Measurements from ENCODE around the gene HBP1.
"Not testable (repeated sequence)": the region's sequence is repeated elsewhere in the genome, so short reads cannot be mapped to it uniquely, and the experiment has no call there.

The HBP1 gene, protein sequence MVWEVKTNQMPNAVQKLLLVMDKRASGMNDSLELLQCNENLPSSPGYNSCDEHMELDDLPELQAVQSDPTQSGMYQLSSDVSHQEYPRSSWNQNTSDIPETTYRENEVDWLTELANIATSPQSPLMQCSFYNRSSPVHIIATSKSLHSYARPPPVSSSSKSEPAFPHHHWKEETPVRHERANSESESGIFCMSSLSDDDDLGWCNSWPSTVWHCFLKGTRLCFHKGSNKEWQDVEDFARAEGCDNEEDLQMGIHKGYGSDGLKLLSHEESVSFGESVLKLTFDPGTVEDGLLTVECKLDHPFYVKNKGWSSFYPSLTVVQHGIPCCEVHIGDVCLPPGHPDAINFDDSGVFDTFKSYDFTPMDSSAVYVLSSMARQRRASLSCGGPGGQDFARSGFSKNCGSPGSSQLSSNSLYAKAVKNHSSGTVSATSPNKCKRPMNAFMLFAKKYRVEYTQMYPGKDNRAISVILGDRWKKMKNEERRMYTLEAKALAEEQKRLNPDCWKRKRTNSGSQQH

DNA sequence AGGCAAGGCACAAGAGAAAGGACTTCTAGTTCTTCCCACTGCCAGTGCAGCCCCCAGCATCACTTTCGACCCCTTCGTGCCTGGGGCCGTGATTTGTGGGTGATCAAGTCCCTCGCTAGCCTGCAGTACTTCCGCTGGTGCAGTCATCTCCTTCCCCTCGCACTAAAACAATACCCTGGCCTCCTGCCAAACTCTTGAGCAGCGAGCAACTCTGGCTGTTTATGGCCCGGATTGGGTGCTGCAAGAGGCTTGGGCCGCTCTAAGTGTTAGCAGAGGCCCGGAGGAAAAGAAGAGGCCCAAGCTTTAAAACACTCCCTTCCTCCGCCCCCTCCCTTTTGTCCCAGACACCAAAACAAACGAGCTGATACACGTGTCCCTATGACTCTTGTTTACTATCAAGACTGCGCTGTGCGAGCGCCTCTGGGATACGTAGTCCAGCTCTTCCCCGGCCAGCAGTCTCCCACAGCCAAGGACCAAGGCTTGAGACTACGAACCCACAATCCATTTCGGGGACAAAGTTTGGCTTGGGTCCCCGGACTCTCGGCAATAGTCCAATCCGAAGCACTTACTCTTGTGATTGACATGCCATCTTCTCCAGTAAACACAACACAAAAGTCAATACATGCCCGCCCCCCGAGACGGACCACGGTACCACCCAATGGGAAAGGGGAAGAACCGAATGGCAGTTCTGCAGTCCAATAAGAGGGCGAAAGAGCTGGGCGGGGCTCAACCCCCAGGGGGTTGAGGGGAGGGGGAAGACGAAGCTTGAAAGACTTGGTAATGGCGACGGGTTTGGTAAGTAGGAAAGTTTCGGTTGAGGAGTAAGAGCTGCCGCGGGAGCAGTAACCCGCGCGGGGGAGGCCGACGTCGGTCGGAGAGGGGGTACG, at the start of gene HBP1:
Gene HBP1, plus strand, starts transcription at position 771 of the 887 bp plus-strand sequence. CDS start 10,891 bp downstream, outside the sequence.
- DNase-seq, result peak; percentile 97

DNA sequence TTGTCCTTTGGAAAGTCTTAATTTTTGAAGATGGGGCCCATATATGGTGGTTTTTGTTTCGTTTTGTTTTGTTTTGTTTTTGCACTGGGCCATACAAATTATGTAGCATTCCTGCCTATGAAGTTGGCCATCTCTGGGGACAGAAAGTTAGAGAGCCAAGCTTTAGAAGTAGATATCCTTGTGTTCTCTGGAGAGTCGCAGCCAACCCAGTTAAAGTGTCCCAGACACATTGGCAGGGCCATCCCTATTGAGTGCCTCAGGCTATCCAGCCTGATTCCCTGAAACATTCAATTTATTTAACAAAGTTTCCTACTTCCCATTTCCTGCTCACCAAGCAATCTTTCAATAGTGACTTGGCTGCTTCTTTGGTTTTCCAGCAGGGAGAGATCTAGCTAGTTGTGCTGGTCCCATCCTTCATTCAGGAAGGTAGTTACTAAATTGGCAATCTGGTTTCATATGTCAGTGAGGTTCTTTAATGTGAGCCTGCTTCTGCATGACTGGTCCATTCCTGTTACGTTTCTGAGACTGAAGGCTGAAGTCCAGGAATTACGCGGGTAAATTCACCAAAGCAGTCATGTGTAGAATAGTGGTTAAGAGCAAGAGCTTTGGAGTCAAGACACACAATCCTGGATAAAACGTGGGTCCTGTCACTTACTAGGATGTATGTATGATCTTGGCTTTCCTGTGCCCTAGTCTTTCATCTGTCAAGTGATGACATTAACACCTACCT, 49.3 kb upstream of the HBP1 start:
- no peak for DNase-seq

DNA sequence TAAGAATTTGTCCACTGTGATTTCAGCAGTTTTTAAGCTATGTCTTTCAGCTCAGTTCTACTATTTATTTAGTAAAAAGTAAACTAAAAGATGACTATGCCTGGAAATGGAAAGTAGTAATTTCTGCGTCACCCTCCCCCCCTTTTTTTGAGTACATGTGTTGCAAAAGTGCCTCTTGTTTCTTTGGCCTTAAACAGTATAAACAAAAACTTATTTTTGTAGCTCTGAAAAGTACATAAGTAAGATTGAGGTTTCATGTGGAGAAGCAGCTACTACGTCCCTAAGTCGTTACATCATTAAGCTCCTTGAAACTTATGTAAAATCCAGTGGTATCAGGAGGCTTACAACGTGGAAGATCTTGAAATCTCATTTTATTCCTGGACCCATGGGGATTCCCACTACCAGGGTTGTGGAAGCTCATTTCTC, 46.3 kb upstream of the HBP1 start:
- DNase-seq, result no peak

DNA sequence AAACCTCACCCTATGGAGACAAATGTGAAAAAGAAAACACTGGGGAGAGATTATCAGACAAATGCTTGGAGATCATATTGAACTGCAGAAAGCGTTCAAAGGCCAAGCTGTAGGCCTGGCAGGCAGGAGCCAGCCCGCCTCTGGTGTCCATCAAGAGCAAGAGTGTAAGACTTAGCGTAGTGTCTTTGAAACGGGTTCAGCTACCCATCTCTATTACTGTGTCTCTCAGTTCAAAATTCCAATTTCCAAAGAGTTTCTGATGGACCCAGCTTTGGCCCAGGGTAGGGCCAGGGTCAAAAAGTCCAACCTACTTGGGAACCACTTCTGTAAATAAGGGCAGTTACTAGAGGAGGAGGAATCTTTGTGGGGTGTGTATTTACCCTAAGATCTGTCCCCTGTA, 45.4 kb upstream of the HBP1 start:
- no peak for DNase-seq

DNA sequence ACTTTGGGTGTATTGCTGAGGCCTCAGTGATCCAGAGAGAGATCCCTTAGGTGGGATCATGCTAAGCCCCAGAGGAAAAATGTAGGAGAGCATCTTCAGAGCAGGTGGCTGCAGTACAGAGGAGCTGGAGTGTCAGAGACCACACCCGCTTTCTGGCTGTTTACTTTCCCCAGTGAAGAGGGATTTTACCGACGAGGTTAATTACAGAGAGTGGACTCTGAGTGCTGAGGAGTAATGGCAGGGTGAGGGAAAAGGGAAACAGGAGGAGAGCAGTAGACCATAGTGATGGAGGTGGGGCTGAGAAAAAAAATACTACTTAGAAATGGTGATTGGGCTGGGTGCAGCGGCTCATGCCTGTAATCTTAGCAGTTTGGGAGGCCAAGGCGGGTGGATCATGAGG, 43.3 kb upstream of the HBP1 start:
- no peak for DNase-seq

DNA sequence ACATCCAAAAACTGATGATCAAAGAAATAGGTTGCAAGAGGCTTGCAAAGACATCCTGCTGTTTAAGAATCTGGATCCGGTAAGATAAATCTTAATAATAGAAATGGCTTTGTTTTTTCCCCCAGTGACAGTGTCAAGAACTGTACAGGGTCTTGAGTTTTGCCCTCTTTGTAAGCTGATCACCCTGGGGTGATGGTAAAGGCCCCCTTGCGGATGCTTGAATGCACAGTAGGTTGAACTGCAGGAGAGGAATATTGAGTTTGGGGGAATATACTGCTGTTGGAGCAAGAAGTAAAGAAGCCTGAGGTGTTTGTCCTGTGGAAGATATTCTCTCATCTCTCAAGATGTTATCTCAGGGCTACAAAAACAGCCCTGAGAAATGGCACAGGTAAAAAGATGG, 40.6 kb upstream of the HBP1 start:
- DNase-seq, result no peak

DNA sequence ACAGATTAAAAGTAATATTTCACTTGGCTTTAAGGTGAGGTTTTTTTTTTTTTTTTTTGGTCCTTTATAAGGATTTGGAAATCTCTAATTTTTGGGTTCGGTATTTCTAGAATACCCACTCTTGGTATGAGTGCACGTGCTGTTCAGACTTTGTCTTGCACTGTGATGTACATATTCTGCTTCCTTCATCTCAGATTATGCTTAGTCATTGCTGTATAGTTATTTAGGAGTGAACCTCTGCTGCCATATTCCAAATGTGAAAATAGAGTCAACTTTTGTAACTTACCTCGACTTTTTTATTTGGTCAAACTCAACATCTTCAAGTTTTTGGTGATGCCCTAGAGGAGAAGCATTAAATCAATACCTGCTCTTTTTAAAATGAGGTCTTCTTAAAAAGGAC, 40.1 kb upstream of the HBP1 start:
- no peak for DNase-seq

DNA sequence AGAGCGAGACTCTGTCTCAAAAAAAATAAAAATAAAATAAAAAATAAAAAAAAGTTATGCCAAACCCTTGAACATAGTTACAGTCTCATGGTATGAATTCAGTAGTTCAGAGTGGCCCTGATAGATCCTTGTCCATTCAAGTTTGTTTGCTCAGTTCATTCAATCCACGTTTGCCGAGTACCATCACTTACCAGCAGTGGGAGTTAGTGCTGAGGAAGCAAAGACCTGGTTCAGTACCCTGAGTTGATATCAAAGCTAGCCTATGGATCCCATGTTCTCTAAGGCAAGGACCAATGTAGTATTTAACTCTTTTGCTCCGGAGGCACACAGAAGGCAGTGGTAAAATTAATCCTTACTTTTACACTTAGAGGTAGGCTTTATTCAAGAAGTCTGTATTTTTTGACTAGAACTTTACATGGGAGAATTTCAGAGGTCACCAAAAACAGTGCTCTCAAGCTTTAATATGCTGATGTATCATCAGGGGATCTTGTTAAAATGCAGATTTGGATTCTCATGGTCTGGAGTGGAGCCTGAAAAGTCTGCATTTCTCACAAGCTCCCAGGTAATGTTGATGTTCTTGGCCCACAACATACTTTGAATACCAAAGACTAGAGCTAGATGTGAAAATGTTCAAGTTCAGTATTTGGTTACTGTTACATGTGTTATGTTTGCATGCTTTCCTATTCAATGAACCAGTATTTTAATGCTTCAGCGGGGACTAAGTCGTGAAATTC, 38.1 kb upstream of the HBP1 start:
- DNase-seq, result no peak

DNA sequence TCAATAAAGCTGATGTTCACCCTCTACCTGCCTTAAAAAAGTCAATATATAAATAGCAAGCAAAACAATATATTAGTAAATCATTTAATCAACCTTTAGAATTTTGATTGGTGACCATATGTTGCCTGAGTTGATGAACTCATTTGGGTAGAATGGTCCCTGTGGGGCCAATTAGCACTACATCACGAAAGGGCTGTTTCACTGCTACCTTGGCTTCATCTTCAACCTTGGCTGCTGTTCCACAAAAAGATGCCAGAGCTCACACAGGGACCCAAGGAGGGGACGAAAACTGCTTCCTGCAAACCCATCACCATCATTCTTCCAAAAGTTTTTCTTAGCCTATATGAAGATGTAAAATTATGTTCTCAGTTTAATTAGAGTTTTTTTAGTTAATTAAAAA, 35.4 kb upstream of the HBP1 start:
- DNase-seq, result no peak

DNA sequence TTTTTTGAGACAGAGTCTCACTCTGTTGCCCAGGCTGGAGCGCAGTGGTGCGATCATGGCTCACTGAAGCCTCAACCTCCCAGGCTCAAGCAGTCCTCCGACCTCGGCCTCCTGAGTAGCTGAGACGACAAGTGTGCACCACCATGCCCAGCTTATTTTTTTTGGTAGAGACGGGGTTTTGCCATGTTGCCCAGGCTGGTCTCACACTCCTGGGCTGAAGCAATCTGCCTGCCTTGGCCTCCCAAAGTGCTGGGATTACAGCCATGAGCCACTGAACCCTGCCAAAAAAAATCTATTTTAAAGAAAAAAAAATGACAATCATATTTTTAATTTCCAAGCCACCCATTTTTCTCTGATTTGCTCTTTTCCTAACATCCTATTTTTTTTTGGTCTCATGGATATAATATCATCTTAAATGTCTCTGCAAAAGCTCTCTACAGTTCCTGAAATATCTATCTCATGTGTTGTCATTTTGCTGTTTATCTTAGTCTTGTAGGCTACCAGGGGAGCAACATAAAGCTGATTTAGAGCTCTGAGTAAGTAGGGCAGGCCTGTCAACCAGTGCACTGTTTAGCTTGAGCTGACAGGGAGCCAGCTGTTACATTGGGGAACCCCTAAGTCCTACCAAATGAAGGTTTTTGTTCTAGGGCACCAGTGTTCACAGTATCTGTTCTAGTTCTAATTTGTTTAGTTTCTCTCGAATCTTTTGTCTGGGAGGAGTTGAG, 29.9 kb upstream of the HBP1 start:
- no peak for DNase-seq

DNA sequence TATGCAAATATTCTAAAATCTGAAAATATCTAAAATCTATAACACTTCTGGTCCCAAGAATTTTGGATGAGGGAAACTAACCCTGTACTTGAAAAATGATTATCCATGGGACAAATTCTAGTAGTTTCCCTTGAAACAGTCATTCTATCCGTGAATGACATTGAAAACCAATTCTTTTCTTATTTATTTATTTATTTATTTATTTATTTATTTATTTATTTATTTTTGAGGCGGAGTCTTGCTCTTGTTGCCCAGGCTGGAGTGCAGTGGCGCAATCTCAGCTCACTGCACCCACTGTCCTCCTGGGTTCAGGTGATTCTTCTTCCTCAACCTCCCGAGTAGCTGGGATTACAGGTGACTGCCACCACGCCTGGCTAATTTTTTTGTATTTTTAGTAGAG, 24.9 kb upstream of the HBP1 start:
- DNase-seq, result not testable (repeated sequence)

DNA sequence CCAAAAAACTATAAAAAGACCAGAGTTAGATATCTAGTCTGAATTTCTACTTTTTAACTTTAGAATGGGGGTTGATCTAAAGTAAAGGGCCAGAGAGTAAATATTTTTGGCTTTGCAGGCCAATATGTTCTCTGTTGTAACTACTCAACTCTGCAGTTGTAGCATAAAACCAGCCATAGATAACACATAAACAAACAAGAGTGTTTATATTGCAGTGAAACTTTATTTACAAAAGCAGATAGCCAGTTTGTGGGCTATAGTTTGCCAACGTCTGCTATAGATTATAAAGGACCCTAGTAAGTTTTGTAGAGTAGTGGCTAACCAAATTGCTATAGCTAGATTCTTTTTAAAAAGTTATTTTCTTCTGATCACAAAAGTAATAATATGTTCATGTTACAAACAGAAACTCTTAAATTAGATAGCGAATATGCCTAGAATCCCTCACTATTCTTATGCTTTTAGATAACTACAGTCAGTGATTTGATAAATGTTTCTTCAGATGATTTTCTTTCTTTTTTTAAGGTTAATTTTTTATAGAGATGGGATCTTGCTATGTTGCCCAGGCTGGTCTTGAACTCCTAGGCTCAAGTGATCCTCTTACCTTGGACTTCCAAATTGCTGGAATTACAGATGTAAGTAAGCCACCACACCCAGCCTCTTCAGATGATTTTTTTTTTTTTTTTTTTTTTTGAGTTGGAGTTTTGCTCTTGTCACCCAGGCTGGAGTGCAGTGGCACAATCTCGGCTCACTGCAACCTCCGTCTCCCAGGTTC, 23.6 kb upstream of the HBP1 start:
- DNase-seq, result no peak

DNA sequence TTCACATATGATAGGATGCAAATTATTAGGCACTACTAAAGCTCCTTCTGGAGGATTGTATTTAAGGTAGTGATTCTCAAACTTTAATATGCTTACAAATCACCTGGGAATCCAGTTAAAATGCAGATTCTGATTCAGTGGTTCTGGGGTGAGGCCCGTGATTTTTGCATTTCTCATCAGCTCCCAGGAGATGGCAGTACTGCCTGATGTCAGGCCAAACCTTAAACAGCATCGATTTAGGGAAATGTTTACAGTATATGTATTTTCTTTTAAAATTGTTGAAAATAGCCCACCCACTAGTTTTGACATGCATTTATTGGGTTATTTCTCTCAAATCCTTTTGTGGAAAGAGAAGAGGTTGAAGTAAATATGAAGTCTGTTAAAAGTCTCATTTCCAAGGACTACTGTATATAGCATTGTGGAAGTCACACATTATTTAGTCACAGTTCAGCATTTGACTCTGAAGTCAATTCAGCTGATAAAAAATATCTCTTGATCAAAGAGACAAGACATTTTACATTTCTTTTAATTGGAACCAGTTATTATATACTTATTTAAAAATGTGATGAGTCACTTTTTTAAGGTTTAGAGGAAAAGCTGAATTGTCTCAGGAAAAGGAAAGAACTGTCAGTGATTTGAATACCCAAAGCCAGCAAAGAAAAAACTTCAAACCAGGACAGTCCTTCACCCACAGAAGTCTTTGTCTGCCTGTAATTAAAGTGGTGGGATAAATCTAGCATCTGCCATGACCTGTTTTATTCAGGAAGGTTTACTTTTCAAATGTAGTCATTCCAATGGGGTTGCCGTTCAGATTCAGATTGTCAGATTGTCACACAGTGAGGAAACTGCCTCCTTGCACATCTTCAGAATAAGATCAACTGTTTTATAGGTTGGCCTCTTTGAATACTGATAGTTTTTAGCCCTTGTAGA, 21.1 kb upstream of the HBP1 start:
- peak; percentile 28 for DNase-seq

DNA sequence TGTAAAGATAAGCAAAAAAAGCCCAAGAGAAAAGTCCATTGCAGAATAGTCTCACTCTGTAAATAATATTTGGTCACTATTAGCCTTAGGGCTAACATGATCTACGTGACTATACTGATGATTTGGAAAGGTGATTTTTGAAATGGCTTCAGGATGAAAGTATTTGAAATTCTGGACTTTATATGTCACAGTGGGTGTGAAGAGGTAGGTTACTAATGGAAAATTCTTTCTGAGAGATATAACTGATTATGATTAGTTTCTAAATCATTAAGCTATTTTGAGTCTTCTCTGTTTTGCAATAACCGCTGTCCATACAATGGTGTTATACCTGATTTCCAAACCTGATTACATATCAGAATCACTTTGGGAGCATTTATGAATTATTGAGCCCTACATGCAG, 20.1 kb upstream of the HBP1 start:
- DNase-seq, result no peak

DNA sequence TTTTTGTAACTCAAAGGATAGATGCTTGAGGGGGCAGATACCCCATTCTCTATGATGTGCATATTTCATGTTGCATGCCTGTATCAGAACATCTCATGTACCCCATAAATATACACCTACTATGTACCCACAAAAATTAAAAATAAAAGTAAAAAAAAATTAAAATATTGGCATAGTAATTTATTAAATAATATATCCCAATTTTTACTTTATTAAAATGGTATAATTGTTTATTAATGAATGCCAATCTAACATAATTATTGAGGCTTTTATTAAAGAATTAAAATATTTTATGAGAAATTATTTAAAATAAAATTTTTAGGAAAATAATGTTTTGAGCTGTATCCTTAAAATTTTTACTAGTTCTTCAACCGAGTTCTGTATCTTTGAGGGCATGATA, 18.9 kb upstream of the HBP1 start:
- no peak for DNase-seq

DNA sequence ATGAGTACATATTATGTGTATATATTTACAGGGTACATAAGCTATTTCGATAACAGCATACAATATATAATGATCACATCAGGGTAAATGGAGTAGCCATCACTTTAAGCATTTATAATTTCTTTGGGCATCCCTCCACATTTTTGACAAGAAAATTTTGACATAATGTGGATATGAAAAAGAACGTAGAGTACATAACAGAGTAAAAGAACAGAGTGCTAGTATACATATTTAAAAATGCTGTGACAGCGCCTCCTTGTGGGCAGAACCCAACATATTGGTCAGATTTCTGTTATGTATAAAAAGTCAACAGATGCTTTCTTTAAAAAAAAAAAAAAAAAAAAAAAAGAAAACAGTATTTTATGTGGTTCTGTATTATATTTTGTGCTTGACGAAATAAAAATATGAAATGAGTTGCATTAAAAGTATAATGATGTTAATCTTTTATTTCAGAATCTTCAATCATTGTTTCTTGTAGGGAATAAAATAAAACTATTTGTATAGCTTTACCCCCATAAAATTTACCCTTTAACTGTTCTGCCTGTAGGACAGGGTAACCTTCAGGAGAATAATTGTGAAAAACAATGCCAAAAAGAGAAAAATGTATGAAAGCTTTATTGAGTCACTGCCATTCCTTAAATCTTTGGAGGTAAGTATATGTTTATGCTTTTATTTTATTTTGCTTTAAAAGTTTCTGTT, 18.3 kb upstream of the HBP1 start:
- peak; percentile 83 for DNase-seq

DNA sequence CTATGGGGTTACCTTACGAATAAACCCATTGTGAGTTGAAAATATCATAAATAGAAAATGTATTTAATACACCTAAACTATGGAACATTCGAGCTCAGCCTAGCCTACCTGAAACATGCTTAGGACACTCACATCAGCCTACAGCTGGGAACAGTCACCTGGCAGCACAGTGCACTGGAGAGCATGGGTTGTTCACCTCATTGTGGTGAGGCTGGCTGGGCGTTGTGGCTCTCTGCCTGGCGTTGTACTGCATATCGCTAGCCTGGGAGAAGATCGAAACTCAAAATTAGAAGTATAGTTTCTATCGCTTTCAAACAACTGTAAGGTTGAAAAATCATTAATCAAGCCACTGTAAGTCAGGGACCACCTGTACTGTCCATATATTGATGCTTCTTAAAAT, 17.3 kb upstream of the HBP1 start:
- no peak for DNase-seq

DNA sequence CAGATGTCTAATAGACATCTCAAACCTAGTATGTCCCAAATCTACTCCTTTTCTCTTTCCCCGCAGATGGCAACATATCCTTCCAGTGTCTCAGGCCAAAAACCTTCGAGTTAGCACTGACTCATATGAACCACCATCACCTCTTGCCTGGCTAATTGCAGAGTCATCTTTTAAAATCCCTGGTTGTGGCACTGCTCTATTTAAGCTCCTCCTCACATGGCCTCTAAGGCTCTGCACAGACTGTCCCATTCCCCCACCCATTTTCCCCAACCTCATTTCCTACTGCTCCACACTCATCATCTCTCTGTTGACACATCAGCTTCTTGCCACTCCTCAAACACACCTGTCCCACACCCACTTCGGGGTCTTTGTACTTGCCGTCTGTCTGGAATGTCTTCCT, 16.8 kb upstream of the HBP1 start:
- no peak for DNase-seq

DNA sequence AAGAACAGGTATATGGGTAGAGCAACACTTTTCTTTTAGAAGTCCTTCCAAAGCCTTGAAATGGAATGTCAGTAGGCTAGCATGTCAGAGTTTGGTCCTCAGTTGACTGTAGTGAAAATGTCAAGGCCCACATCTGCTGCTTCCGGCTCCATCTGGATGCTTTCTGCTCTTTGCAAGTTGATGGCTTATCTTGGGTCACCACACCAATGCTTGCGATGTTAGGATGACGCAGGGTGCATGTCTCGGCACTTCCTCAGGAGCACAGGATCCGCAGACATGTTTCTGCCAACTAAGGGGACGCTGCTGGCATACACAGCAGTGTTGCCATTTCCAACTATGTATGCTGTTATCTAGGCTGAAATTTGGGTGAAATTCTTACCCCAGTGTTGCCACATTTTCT, 14.0 kb upstream of the HBP1 start:
- no peak for DNase-seq
